Measurements from ENCODE around the gene MRPS27.

DNA sequence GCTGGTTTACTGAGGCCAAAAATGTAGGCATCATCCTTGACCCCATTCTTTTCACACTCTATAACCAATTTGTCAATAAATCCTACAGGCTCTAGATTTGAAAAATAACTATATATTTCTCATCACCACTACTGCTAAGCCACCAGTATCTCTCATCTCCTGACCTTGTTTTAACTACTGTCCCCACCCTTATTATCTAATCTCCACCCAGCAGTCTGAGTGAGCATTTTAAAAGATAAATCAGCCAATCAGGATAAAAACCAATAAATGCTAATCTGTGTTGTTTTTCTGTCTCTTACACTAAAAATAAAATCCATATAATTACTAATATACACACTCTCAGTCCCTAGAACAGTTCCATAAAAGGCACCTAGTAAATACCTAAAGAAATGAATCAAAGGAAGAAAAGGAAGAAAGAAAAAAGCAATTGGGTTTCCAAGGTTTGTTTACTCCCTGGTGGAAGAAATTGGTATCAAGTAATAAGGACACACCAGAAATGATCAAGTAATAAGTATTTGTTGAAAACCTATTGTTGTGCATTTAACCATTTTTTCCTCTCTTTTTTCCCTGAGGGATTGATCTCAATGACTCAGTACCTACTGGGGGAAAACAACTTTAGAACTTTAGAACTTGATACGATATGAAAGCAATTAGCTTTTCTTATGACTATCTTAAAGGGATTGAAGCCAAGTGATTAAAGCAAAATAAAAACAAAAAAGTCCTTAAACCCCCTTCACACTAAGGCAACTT, 19.3 kb downstream of the MRPS27 start:
- TF ChIP-seq, protein P1, sequence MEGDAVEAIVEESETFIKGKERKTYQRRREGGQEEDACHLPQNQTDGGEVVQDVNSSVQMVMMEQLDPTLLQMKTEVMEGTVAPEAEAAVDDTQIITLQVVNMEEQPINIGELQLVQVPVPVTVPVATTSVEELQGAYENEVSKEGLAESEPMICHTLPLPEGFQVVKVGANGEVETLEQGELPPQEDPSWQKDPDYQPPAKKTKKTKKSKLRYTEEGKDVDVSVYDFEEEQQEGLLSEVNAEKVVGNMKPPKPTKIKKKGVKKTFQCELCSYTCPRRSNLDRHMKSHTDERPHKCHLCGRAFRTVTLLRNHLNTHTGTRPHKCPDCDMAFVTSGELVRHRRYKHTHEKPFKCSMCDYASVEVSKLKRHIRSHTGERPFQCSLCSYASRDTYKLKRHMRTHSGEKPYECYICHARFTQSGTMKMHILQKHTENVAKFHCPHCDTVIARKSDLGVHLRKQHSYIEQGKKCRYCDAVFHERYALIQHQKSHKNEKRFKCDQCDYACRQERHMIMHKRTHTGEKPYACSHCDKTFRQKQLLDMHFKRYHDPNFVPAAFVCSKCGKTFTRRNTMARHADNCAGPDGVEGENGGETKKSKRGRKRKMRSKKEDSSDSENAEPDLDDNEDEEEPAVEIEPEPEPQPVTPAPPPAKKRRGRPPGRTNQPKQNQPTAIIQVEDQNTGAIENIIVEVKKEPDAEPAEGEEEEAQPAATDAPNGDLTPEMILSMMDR (IDR thresholded peaks at IDR 0.05), result no peak
- TF ChIP-seq POLR2A (IDR thresholded peaks at IDR 0.05), result no peak
